ENCODE measurements around the gene TSC22D3.

DNA sequence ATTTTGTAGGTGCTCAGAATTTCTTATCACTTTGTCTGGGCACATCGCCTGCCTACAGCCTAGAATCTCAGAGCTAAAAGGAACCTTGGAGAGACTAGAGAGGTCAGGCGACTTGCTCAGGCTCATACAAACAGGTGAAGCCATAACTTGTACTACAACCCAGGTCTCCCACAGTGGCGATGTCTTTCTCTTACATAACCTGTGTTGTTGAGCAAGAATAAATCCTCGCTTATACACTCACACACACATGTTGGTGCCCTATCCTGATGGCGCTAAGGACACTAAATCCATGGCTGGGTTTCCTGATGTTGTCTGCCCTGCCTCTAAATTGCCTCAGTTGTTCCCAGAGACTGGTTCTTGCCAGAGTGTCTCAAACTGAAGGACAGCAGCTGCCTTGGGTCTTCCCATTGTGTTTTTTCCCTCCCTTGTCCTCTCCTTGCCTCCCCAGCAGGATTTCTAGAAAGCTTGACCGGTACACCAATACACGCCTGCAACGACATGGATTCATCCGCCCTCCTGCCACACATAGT lies 1.6 kb downstream of the TSC22D3 start:
- TF ChIP-seq POLR2AphosphoS5 (IDR thresholded peaks at IDR 0.05; ENCODE audit: low read depth, low read length) (no peak), EZH2phosphoT487 (IDR thresholded peaks at IDR 0.05; ENCODE audit: borderline replicate concordance, low read depth) (no peak), JUND (IDR thresholded peaks at IDR 0.05) (no peak), RCOR1 (IDR thresholded peaks at IDR 0.05; ENCODE audit: low read length) (no peak), SIN3A (IDR thresholded peaks at IDR 0.05; ENCODE audit: borderline replicate concordance, low read depth, low read length) (no peak), USF2 (IDR thresholded peaks at IDR 0.05; ENCODE audit: borderline replicate concordance, low read depth, low read length) (no peak)
- TF ChIP-seq, protein P1, sequence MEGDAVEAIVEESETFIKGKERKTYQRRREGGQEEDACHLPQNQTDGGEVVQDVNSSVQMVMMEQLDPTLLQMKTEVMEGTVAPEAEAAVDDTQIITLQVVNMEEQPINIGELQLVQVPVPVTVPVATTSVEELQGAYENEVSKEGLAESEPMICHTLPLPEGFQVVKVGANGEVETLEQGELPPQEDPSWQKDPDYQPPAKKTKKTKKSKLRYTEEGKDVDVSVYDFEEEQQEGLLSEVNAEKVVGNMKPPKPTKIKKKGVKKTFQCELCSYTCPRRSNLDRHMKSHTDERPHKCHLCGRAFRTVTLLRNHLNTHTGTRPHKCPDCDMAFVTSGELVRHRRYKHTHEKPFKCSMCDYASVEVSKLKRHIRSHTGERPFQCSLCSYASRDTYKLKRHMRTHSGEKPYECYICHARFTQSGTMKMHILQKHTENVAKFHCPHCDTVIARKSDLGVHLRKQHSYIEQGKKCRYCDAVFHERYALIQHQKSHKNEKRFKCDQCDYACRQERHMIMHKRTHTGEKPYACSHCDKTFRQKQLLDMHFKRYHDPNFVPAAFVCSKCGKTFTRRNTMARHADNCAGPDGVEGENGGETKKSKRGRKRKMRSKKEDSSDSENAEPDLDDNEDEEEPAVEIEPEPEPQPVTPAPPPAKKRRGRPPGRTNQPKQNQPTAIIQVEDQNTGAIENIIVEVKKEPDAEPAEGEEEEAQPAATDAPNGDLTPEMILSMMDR (IDR thresholded peaks at IDR 0.05), result no peak
- TF ChIP-seq, protein P2, sequence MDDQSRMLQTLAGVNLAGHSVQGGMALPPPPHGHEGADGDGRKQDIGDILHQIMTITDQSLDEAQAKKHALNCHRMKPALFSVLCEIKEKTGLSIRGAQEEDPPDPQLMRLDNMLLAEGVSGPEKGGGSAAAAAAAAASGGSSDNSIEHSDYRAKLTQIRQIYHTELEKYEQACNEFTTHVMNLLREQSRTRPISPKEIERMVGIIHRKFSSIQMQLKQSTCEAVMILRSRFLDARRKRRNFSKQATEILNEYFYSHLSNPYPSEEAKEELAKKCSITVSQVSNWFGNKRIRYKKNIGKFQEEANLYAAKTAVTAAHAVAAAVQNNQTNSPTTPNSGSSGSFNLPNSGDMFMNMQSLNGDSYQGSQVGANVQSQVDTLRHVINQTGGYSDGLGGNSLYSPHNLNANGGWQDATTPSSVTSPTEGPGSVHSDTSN (IDR thresholded peaks at IDR 0.05), result no peak

Measured in SK-N-SH (cell line).